ENCODE measurements around the gene KIR2DL1.
"Not testable (repeated sequence)": the region's sequence is repeated elsewhere in the genome, so short reads cannot be mapped to it uniquely, and the experiment has no call there.

DNA sequence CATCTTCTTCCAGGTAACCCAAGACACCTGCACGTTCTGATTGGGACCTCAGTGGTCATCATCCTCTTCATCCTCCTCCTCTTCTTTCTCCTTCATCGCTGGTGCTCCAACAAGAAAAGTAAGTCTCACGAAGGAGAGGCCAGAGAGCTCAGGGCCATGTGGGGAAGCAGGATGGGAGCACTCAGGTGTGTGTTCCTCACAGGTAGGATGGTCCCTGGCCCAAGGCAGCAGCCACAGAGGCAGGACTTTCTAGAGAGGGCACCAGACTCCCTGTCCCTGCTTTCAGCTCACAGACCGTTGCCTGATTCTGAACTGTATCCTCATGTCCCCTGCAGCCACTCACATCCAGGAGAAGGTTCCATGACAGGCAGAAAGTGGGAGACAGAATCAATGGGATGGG, 3.1 kb upstream of the KIR2DL1 start:
- not testable (repeated sequence) for TF ChIP-seq CTCF (IDR thresholded peaks at IDR 0.05; ENCODE audit: insufficient read depth, low read depth, low read length); EZH2 (IDR thresholded peaks at IDR 0.05; ENCODE audit: insufficient read depth, low read length)

All from astrocyte (in vitro differentiated cells and primary cell).